GM08714 (cell line): Measurements from ENCODE around the gene MET.
"Not testable (repeated sequence)": the region's sequence is repeated elsewhere in the genome, so short reads cannot be mapped to it uniquely, and the experiment has no call there.

Experiments used
- H3K4me3 ChIP-seq: fragments of 200-500 bp; sonication (Bioruptor generic); 2 replicates; pipeline ENCODE4 v1.5.1; 2014; ENCODE audit warnings: mild to moderate bottlenecking, low read length, inconsistent platforms
- ZNF274 ChIP-seq: IDR thresholded peaks from 2 replicates; pipeline ENCODE4 v1.6.1; 2012; ENCODE audit warnings: mild to moderate bottlenecking, low read depth, low read length

Gene MET

DNA sequence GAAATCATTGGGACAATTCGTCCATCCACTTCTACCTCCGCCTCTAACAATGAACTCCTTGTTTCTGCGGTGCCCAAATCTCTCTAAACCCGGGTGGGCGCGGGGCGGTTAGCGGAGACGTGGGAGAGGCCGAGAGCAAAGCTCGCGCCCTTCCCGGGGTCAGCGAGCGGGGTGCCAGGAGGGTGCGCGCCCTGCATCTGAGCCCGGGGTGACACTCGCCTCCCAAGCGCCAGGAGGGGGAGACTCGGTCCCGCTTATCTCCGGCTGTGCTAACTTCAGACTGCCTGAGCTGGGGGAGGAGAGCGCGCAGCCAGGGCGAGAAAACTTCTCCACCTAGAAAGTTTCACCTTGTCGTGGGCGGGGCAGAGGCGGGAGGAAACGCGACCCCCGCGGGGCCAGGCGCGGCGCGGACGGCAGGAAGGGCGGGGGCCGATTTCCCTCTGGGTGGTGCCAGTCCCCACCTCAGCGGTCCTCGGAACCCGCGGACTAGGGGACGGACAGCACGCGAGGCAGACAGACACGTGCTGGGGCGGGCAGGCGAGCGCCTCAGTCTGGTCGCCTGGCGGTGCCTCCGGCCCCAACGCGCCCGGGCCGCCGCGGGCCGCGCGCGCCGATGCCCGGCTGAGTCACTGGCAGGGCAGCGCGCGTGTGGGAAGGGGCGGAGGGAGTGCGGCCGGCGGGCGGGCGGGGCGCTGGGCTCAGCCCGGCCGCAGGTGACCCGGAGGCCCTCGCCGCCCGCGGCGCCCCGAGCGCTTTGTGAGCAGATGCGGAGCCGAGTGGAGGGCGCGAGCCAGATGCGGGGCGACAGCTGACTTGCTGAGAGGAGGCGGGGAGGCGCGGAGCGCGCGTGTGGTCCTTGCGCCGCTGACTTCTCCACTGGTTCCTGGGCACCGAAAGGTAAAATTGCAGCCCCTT is at the start of gene MET:
Gene MET (plus strand): TSS at position 516 of the 915 bp plus-strand sequence. CDS start 26,889 bp downstream, outside the sequence.
- TF ChIP-seq ZNF274: no peak
- H3K4me3 ChIP-seq: peak within 1 kb of the TSS; percentile 29

DNA sequence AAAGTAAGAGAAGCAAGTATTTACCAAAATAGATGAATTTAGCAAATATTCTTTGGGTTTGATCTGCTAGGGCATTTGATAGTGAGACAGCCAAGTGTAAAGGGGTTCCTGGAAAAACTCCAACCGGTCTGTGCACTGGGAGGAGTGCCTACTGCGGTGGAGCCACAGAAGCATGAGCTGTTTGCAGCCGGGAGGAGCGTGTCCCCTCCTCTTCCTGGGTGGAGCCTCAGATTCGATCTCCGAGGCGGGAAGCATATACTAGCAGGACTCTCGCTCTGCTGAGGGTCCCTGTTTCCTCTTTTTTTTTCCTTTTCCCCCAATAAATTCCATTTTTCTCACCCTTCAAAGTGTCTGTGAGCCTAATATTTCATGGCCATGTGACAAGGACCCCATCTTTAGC is 45.1 kb upstream of the MET start:
- TF ChIP-seq ZNF274: no peak
- no peak overlapping the region for H3K4me3 ChIP-seq

DNA sequence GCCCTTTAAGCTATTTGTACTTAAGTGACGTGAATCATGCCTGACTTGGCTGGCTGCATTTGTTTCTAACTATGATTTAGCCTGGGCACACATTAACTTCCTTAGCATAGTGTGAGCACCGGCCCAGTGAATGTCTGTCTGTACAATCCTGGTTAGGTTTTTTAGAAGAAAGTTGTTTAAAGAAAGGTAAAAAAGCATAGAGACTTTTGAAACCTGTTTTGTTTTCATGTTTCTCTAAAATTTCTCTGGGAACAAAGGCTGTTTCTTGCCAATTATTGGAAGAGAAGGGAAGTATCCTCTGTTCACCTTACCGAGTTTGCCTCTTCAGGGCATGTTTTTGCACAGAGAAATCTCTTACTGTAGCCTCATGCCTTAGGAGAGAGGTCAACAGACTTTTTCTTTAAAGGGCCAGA is 42.9 kb upstream of the MET start:
- no peak for TF ChIP-seq ZNF274
- H3K4me3 ChIP-seq: no peak overlapping the region

DNA sequence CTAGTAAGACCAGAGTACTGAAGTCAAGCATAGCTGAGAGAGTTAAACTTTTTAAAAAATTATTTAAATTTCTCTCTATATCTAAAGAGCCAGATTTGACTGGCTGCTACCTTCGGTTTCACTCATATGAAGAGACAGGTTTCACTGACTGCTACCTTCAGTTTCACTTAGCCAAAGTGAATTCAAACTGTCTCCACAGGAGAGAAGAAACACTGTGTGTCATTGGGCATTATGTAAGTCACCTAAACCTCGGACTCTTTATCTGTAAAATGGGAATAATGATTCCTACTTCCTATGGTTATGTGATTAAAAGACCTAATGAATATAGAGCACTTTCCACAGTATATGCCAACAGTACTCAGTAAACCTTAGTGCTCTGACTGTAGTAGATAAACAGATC is 41.6 kb upstream of the MET start:
- no peak for TF ChIP-seq ZNF274
- no peak overlapping the region for H3K4me3 ChIP-seq

DNA sequence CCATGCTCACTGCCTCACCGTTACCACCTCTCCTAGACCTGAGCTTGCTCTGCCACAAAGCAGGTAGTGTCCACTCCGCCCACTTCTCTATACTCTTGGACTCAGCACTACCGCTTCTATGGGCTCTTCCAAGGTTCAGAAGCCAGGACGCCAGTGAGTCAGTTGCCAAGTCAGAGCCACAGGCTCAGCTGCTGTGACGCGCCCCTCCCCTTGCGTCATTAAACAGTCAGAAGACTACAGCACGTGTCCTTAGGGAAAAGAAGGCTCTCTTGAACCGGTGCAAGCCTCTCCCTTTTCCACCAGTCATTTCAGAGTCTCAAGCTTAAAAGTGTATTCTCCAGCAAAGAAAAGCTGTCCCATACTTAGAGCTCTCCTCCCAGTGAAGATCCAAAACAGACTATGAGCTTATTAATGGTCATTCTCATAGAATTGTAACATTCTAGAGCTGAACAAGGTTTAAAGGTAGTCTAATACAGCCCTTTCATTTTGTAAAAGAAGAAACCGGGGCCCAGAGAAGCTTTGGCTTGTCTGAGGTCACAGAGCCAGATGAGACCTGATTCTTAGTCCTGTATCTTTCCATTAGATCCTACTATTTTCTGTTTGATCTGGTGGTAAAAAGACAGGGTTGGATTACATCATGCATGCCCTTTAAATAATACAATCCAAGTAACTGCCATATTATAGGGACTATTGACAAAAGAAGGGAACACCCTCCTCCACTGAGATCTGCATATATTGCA is 40.9 kb upstream of the MET start:
- no peak overlapping the region for H3K4me3 ChIP-seq
- TF ChIP-seq ZNF274: no peak

DNA sequence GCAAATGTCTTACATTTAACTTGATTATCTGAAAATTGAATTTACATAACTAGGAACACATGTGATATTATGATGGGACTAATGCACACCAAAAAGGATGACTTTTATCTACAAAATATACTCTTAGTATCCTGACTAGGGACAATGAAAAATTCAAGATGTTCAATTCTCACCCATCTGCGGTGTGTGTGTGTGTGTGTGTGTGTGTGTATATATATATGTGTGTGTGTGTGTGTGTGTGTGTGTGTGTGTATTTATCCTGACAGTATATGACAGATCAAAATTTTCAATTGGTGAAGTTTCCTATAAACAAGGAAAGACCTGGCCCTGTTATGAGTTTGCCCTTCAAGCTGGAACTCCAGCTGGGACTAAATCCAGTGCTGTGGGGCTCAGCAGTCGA is 40.3 kb upstream of the MET start:
- H3K4me3 ChIP-seq: no peak overlapping the region
- no peak for TF ChIP-seq ZNF274

DNA sequence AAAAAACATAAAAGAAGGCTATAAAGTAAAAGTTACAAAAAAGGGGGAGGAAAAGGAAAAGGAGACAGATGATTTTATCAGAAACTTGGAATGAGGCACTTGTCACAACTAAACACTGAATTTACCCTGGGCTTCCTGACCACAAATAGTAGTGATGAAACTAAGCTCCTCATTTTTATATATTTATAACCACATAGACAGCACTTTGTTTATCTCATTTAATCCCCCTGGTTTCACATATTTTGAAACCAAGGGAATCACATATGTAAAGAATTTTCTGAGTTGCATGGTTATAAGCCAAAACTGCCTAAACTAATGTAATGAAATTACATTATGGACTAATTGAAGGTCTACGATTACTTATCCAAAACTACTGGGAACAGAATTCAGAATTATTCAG is 39.6 kb upstream of the MET start:
- no peak for TF ChIP-seq ZNF274
- no peak overlapping the region for H3K4me3 ChIP-seq

DNA sequence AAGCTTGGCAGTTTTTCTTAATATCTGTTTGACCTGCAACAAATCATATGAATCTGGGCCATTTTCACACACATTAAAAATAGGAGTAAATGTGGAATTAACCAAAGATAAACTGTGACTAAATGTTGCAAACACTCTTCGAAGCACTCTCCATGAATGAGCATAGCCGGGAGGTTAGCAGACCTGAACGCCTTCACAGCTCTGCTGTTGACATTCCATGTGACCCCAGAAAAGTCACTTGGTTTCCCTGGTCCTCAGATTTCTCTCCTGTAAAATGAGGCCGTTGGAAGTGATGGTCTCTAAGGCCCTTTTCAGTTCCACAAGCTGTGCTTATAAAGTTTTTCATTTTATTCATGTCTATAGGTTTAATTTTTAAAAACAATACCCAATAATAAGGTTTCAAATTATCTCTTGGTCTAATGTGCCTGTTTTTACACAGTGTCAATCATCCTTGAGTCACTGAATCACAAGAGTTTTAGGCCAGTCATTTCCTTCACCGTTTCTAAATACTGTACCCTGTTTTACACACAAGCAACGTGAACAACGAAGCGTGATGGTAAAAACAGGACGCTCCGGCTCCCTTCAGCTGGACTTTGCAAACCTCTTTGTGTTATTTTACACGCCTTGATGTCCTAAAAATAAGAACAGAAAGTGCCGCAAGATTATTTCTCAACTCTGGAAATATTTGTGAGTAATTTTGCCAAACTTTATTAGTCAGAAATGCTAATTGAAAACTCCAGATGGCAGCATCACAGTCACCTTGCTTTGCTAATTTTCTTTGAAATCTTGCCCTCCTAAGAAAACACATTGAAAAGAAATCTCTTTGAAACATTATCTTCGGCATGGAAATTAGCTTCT is 38.6 kb upstream of the MET start:
- H3K4me3 ChIP-seq: no peak overlapping the region
- no peak for TF ChIP-seq ZNF274

DNA sequence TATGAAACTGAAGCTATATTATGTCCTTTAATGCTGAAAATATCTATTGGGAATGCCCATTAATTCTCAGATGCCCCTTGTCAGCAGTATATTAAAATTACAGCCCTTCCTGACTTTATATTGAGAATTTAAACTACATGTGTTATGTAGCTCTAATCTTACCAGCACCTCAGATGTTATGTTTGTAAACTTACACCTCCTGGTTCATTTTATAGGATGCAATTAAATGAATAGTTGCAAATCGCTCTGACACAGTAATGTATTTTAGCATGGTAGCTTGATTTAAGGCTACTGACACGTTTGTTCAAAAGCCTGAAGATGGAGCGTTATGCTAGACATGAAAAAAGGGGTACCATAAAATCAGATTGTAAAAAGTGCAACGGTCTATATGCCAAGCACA is 35.0 kb upstream of the MET start:
- TF ChIP-seq ZNF274: no peak
- no peak overlapping the region for H3K4me3 ChIP-seq

DNA sequence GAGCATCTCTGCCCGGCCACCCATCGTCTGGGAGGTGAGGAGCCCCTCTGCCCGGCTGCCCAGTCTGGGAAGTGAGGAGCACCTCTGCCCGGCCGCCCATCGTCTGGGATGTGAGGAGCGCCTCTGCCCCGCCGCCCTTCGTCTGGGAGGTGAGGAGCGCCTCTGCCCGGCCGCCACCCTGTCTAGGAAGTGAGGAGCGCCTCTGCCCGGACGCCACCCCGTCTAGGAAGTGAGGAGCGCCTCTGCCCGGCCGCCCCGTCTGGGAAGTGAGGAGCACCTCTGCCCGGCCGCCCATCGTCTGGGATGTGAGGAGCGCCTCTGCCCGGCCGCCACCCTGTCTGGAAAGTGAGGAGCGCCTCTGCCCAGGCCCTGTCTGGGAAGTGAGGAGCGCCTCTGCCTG is 33.4 kb upstream of the MET start:
- H3K4me3 ChIP-seq: not testable (repeated sequence)

DNA sequence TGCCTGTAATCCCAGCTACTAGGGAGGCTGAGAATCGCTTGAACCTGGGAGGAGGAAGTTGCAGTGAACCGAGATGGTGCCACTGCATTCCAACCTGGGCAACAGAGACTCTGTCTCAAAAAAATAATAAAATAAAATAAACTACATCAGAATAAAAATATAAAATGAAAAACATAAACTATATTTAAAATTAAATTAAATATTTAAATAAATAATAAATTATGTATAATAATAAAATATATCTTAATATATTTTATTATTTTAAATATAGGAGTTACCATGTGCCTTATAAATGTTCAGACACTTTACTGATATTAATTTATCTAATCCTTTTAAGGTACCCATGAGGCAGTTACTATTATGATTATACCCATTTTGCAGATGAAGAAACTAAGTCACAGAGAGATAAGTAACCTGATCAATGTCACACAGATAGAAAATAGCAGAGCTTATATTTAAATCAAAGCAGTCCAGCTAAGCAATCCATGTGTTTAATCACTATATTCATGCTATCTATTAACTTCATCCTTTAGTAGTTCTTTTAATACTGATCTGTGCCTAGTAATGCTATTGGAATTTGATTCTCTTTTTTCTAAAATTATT is 30.3 kb upstream of the MET start:
- no peak for TF ChIP-seq ZNF274
- no peak overlapping the region for H3K4me3 ChIP-seq

DNA sequence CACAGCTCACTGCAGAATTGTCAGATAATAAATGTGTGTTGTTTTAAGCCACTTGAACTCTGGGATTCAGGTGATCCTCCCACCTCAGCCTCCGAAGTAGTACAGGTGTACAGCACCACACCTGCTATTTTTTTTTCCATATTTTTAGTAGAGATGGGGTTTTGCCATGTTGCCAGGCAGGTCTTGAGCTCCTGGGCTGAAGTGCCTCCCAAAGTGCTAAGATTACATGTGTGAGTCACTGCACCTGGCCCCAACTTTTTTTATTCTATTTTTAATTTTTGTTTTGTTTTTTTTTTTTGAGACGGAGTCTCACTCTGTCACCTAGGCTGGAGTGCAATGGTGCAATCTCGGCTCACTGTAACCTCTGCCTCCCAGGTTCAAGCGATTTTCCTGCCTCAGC is 28.8 kb upstream of the MET start:
- not testable (repeated sequence) for H3K4me3 ChIP-seq

DNA sequence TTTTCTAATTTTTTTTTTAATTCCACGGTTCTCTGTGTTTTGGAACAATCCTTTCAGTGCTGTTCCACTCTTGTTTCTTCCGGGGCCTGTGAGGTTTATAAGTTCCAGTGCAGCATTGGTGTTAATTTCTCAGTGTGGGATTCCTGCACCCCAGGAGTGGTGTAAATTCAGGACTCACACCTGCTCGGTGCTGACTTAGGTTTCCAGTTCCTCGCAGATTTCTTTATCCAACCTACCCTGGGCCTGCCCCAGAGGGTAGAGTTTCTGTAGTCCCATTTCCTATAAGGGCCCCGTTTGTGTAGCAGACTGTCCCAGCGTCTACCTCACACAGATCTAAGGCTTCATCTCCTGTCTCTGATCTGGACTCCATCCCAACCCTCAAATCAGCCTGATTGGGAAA is 27.4 kb upstream of the MET start:
- no peak for TF ChIP-seq ZNF274
- no peak overlapping the region for H3K4me3 ChIP-seq

DNA sequence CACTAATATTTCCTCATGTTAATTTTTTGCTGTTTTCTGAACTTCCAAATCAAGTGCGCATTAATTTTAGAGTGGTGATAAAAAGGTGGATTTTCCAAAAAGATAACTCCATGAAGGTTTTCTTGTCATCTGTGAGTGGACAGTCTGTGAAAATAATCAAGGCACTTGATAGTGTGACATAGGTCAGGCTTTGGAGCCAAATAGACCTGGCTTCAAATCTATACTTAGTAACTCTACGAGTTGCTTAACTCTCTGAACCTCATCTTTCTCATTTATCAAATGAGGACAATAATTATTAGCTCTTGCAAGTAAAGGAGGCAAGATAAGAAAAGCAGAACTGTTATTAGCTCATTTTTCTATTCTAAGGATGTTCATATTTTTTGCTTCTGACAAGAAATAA is 24.7 kb upstream of the MET start:
- no peak overlapping the region for H3K4me3 ChIP-seq
- TF ChIP-seq ZNF274: no peak
